ENCODE measurements around the gene TBC1D8. TPM values are rescaled to one million over a fixed set of nuclear protein-coding genes. Genes with fewer than 3 reads are reported as not detected.

Gene TBC1D8
- total RNA-seq, 2 donors from 2014 or later: 63.8 to 111 TPM

GRCh38 chr2:101133492-101134100 lies 17.6 kb downstream of the TBC1D8 start:
- no peak overlapping the region for H3K27ac ChIP-seq
- H3K4me3 ChIP-seq: no peak overlapping the region
- intact Hi-C loops (cut with DNase I): no loop called here
- 70 to 93% methylated on average over 2 of the region's 2 CpGs for WGBS, 2 donors
- ATAC-seq: no peak
- no peak for DNase-seq
- H3K36me3 ChIP-seq (replicated peaks in 1 of 2; ENCODE audit: insufficient read depth in 1 of 2, low read depth in 2 of 2): no peaks in the 10 kb centered on the region
- H3K9me3 ChIP-seq: no peaks in the 10 kb centered on the region
- no peaks in the 10 kb centered on the region for H3K27me3 ChIP-seq
- peaks cover 49% of the 10 kb centered on the region for H3K4me1 ChIP-seq
- no peak for TF ChIP-seq POLR2A (IDR thresholded peaks at IDR 0.05)
- TF ChIP-seq CTCF (IDR thresholded peaks at IDR 0.05): no peak

- no peaks in the 10 kb centered on the region for H3K9me3 ChIP-seq
- H3K27ac ChIP-seq: no peak overlapping the region
- no peaks in the 10 kb centered on the region for H3K27me3 ChIP-seq
- ATAC-seq: no peak
- peaks cover 57% of the 10 kb centered on the region for H3K4me1 ChIP-seq
- TF ChIP-seq POLR2A (IDR thresholded peaks at IDR 0.05): no peak
- TF ChIP-seq CTCF (IDR thresholded peaks at IDR 0.05): no peak
- intact Hi-C loops (cut with DNase I): no loop called here
- WGBS, 2 donors: 61 to 64% methylated on average over 2 of the region's 2 CpGs
- DNase-seq: no peak
- no peak overlapping the region for H3K4me3 ChIP-seq
- H3K36me3 ChIP-seq (replicated peaks in 1 of 2; ENCODE audit: insufficient read depth in 1 of 2, low read depth in 2 of 2): no peaks in the 10 kb centered on the region
Observed at GRCh38 chr2:101132202-101132601, 19.0 kb downstream of the TBC1D8 start.

GRCh38 chr2:101130081-101130480 lies 21.1 kb downstream of the TBC1D8 start:
- Histone ChIP-seq H3K9me3 (no peaks in the 10 kb centered on the region), H3K27ac (no peak overlapping the region), H3K27me3 (no peaks in the 10 kb centered on the region), H3K4me3 (no peak overlapping the region), H3K36me3 (replicated peaks in 1 of 2; ENCODE audit: insufficient read depth in 1 of 2, low read depth in 2 of 2) (no peaks in the 10 kb centered on the region), H3K4me1 (peaks cover 62% of the 10 kb centered on the region)
- 92 to 94% methylated on average over 8 to 13 of the region's 13 CpGs for WGBS, 2 donors
- no peak for DNase-seq
- intact Hi-C loops (cut with DNase I): no loop called here
- ATAC-seq: no peak
- TF ChIP-seq CTCF (IDR thresholded peaks at IDR 0.05) (no peak), POLR2A (IDR thresholded peaks at IDR 0.05) (no peak)

GRCh38 chr2:101127319-101128056 lies 23.7 kb downstream of the TBC1D8 start:
- WGBS, 2 donors: 77 to 84% methylated on average over 5 of the region's 5 CpGs
- H3K36me3 ChIP-seq (replicated peaks in 1 of 2; ENCODE audit: insufficient read depth in 1 of 2, low read depth in 2 of 2): no peaks in the 10 kb centered on the region
- no peaks in the 10 kb centered on the region for H3K9me3 ChIP-seq
- peaks cover 78% of the 10 kb centered on the region for H3K4me1 ChIP-seq
- no peak overlapping the region for H3K4me3 ChIP-seq
- intact Hi-C loops (cut with DNase I): no loop called here
- no peak for ATAC-seq
- H3K27ac ChIP-seq: peak overlapping the region; percentile 52 to 74 (median 73)
- DNase-seq: no peak
- TF ChIP-seq CTCF (IDR thresholded peaks at IDR 0.05) (no peak), POLR2A (IDR thresholded peaks at IDR 0.05) (no peak)
- H3K27me3 ChIP-seq: no peaks in the 10 kb centered on the region

Data from body of pancreas (tissue), 4 donors.